Endothelial cell of hepatic sinusoid (primary cell): ENCODE measurements around the gene MACF1.
"Not testable (repeated sequence)": the region's sequence is repeated elsewhere in the genome, so short reads cannot be mapped to it uniquely, and the experiment has no call there.

Experiments used
- in situ Hi-C: cut with HindIII; loops from 2 replicates; pipeline ENCODE4 v1.10.0; 2017; ENCODE audit warnings: low sequenced_read_pairs

Gene MACF1

DNA sequence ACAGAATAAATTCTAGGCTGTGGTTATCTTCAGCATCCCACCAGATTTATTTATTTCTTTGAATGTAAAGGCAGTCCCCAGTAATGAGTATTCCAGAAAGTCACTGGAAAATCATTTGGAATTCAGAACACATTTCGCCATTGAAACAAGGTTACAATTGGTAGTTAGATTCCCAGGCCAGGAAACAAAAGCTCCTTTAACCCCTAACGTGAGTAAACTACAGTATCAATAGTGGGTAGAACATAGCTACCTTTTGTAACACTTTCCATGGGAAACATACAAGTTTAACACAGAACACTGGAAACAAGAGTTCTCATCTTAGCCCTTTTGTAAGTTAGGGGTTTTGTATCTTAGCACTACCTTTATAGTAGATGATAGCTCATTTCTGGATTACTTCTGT, 233.5 kb downstream of the MACF1 start:
- in situ Hi-C loops: loop anchor here (5.0 kb wide), 1 partner anchor 76 kb away; no protein-coding TSS in a partner anchor

DNA sequence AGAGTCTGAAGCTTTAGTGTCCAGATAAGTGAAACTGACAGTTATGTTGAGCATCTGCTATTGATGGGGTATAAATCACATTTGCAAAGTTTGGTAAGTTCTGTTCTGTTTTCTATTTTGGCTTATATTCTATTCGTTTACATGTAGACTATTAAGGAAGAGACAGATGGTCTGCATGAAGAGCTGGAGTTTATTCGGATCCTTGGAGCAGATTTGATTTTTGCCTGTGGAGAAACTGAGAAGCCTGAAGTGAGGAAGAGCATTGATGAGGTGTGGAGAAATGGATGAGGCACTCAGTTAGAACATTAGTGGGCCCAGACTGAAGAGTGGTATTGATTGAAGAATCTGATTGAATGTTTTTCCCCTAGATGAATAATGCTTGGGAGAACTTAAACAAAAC, 236.4 kb downstream of the MACF1 start:
- in situ Hi-C loops: no loop called here

- in situ Hi-C loops: no loop called here
Observed at GRCh38 chr1:39441797-39442196, 237.3 kb downstream of the MACF1 start.

- in situ Hi-C loops: loop anchor here (5.0 kb wide), 1 partner anchor 33 kb away; no protein-coding TSS in a partner anchor
Observed at GRCh38 chr1:39445573-39445972, 241.1 kb downstream of the MACF1 start.

DNA sequence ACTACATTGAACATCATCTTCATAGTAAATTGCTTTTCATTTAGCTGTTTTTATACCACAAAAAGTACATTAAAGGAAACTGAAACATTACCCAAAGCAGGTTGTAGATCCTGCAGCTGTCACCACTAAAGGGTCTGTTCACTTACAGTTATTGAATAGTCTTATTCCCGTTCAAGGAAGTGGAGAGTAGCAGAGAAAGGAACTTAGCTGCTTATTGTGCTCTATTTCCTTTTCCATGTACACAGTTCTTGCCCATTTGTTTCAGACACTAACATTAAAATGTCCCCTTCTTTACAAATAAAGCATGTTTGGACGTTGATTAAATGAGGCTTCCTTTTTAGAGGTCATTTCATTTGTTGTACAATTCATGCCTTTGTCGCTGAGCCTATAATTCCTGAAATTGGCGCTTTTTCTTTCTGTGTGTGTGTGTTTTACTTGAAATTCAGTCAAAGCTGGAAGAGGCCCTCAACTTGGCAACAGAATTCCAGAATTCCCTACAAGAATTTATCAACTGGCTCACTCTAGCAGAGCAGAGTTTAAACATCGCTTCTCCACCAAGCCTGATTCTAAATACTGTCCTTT, 242.6 kb downstream of the MACF1 start:
- in situ Hi-C loops: loop anchor here (5.0 kb wide), 1 partner anchor 35 kb away; no protein-coding TSS in a partner anchor

GRCh38 chr1:39450041-39450440, 245.5 kb downstream of the MACF1 start:
- in situ Hi-C loops: not testable (repeated sequence)

DNA sequence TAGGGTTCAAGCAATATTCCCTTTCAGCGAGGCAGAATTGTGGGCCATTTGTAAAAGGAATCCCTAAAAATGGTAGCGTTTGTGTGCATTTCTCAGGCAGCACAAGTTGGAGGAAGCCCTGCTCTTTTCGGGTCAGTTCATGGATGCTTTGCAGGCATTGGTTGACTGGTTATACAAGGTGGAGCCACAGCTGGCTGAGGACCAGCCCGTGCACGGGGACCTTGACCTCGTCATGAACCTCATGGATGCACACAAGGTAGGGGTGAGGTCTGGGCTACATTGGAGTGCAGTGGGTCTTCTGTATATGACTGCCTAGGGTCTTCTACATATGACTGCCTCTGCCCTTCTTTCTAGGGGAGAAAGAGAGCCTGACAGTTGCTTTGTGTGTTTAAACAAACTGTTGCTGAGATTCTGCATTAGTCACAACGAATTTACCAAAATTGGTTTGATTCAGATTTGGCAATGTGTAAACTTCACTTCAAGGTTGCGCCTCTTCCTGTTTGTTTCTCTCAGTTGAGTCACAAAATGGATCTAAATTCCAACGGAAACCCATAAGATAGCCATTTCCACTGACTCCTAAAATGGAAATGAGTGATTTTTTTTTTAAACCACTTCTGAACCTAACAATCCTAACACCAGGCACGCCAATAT, 246.6 kb downstream of the MACF1 start:
- in situ Hi-C loops: no loop called here

DNA sequence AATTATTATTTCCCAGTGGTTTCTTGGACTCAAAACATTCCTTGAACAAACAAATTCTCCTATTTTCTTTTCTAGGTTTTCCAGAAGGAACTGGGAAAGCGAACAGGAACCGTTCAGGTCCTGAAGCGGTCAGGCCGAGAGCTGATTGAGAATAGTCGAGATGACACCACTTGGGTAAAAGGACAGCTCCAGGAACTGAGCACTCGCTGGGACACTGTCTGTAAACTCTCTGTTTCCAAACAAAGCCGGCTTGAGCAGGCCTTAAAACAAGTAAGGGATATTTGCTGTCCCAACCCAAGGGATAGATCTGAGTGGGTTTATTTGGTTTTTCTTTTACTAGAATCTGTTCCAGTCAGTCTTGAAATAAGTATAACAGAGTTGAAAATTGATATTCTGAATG, 247.6 kb downstream of the MACF1 start:
- in situ Hi-C loops: no loop called here

DNA sequence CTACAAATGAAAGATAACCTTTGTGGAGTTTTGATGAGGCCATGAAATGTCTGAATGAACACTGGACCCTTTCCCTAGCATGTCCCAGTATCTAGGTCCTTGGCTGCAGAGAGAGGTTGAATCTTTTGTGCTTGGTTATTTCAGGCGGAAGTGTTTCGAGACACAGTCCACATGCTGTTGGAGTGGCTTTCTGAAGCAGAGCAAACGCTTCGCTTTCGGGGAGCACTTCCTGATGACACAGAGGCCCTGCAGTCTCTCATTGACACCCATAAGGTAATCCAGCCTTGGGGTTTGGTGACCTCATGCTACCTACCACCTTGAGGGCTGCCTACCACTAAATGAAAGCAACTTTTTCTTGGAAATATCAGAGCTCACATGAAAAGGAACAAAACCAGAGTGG, 248.0 kb downstream of the MACF1 start:
- in situ Hi-C loops: no loop called here

DNA sequence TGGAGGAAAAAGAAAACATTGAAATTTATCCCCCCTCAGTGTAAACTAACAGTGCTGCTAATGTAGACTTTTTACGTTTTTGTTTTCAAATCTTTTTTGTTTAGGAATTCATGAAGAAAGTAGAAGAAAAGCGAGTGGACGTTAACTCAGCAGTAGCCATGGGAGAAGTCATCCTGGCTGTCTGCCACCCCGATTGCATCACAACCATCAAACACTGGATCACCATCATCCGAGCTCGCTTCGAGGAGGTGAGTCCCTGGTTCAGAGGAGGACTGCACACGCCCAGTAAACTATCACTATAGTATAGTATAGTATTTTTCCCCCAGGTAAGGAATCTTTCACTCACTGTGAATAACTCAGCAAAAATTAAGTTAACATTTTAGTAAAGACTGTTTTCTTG, 249.1 kb downstream of the MACF1 start:
- in situ Hi-C loops: no loop called here

- in situ Hi-C loops: loop anchor here (5.0 kb wide), 1 partner anchor 78 kb away; no protein-coding TSS in a partner anchor
Observed at GRCh38 chr1:39458991-39459390, 254.5 kb downstream of the MACF1 start.

DNA sequence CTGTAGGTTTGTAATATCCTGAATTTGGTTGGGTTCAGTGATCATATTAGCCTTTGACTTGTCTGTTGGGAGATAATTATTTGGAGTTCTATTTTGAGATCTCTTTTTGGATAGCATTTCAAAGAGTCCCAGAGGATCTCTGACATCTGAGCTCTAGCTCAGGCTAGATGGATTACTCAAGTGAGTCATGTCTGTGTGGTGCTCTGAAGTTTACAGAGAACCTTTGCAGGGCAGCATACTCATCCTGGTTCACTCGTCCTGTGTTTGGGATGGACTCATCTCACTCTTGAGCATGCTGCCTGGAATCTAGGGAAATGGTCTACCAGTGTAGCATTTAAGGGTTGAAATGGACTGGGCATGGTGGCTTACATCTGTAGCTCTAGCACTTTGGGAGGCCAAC, 257.6 kb downstream of the MACF1 start:
- in situ Hi-C loops: no loop called here

GRCh38 chr1:39466413-39467107, 262.1 kb downstream of the MACF1 start:
- in situ Hi-C loops: loop anchor here (5.0 kb wide), 1 partner anchor 369 kb away; no protein-coding TSS in a partner anchor

- in situ Hi-C loops: loop anchor here (5.0 kb wide), 1 partner anchor 370 kb away; no protein-coding TSS in a partner anchor
Observed at GRCh38 chr1:39467108-39467720, 262.7 kb downstream of the MACF1 start.

- in situ Hi-C loops: loop anchor here (5.0 kb wide), 1 partner anchor 372 kb away; no protein-coding TSS in a partner anchor
Observed at GRCh38 chr1:39469150-39469549, 264.7 kb downstream of the MACF1 start.

- in situ Hi-C loops: no loop called here
Observed at GRCh38 chr1:39470040-39470439, 265.5 kb downstream of the MACF1 start.

DNA sequence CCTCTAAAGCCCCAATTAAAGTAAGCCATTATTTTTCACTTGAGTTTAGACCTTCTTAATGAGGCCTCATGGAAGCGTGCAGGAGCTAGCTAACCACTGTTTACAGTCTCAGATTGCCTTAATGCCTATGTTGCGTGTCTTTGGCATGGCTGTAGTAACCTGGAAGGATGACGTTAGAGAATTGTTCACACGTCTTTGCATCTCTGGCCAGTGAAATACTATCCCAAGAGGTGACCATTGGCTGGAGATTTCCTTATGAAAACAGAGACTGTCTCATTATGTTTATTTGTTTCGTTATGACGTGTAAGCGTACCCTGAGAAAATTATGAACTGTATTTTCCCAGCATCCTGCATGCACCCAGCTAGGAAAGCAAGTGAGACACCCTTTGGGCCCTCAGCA, 268.3 kb downstream of the MACF1 start:
- in situ Hi-C loops: no loop called here

GRCh38 chr1:39473324-39473723, 268.8 kb downstream of the MACF1 start:
- in situ Hi-C loops: no loop called here

DNA sequence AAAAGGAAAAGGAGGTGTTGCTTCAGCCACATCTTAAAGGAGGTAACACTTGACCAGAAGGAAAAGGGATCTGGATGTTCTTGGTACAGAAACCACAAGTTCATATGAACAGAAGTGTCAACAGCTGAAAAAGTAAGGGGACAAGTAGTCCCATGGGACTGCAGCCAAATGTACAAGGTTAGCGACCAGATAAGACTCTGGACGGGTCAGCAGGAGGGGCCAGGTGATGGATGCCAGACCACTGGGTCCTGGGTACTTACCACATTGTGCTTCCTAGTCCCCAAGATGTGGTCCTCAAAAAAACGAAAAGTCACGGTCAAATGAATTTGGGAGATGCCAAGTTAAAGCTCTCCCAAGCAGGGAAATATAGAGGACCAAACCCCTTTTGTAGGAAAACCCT, 270.3 kb downstream of the MACF1 start:
- in situ Hi-C loops: no loop called here

DNA sequence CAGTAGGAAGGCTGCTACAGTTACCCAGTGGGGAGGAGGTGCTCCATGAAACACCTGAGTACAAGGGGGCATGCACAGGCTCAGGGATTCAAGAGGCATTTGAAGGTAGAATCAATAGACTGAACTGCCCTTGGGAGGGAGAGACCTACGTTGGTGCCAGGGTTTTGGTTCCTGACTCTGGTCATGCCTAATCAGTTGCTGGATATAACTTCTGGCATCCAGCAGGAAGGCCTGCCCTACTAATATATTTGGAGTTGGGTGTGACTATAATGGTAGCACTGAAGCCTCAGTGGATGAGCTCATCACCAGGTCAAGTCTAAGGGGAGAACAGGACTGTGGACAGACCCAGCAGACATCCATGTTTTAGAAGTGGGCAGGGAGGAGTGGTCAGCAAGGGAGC, 271.1 kb downstream of the MACF1 start:
- in situ Hi-C loops: not testable (repeated sequence)

DNA sequence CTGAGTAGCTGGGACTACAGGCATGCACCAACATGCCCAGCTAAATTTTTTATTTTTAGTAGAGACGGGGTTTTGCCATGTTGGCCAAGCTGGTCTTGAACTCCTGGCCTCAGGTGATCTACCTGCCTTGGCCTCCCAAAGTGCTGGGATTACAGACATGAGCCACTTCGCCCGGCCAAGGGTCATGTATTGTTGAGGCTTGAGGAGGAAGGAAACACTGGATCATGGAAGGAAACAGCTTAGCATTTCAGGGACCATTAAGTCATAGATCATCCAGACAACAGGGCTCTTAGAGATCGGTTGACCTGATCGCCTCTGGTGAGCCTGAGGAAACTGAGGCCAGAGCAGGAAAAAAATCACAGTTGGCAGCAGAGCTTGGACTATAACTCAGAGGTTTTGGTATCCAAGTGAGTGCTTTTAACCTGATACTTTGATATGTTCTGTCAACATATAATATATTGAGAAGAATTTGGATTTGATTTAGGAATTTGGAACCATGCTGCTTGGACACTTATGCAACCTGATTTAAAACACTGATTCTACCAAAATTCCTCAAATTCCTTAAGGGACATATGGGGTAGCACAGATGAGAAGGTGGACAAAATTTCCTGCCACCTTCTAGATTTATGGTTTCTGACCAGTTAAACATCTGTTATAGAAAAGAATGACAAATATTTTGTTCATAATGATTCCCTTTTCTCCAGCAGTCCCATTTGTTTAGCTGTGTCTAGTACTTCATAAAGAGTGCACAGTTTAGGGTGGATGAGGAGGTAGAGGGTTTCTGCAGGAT, 273.8 kb downstream of the MACF1 start:
- in situ Hi-C loops: no loop called here
